ENCODE results near the gene LRRC71.

The LRRC71 gene

DNA sequence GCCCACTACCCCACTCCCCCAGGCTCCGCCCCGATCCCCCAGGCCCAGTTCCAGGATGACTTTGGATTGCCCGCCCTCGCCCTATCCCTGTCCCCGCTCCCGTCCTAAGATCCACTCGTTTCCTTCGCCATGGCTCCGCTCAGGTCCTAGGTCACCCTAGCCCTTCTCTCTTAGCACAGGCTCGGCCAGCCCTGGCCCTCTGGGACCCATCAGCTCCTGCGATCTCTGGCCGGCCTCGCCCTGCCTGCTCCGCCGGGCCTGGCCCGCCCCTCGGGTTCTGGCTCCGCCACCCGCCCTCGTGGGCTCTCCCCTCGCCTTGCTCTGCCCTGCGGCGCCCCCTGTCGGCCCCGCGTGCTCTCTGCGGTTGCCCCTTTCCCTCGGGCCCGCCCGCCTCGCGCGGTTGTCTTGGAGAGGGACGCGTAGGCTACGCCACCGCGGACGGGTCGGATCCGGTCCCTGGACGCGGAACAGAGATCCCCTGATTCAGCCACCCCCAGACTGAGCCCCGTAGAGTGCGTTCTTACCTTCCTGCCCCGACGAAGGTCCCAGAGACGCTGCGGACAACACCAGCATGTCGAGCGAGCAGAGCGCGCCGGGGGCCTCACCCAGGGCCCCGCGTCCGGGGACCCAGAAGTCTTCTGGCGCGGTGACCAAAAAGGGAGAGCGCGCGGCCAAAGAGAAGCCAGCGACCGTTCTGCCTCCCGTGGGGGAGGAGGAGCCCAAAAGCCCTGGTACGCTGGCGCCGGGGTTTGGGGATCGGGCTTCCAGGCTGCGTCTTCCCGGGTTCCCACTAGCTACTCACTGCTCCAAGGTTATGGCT, at the start of gene LRRC71:
LRRC71 (plus strand) TSS at position 400 of the 820 bp plus-strand sequence; CDS start at position 572, 172 bp downstream.
- DNase-seq, result peak; percentile 70 to 80

DNA sequence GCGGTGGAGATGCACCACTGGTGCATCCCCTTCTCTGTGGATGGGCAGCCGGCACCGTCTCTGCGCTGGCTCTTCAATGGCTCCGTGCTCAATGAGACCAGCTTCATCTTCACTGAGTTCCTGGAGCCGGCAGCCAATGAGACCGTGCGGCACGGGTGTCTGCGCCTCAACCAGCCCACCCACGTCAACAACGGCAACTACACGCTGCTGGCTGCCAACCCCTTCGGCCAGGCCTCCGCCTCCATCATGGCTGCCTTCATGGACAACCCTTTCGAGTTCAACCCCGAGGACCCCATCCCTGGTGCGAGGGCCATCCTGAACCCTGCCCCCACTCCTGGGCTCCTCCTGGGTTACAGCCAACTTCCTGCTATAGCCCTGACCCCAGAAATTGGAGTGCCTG, 46.8 kb upstream of the LRRC71 start:
- no peak for DNase-seq

DNA sequence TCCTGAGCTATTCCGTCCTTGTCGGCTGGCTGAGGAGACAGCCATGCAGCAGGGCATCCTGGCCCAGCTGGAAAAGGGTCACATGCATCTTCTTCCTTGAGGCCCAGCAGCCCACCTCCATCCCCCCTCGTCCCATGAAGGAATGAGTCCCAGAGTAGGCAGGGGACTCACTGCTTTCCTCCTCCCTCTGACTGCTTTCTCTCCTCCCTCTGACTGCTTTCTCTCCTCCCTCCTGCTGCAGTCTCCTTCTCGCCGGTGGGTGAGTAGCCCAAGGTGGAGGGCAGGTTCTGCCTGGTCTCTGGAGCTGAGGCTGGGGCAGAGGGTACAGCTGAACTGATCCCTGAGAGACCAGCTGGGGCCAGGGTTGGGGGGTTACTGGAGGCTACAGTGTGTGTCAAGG, 46.3 kb upstream of the LRRC71 start:
- DNase-seq, result no peak

DNA sequence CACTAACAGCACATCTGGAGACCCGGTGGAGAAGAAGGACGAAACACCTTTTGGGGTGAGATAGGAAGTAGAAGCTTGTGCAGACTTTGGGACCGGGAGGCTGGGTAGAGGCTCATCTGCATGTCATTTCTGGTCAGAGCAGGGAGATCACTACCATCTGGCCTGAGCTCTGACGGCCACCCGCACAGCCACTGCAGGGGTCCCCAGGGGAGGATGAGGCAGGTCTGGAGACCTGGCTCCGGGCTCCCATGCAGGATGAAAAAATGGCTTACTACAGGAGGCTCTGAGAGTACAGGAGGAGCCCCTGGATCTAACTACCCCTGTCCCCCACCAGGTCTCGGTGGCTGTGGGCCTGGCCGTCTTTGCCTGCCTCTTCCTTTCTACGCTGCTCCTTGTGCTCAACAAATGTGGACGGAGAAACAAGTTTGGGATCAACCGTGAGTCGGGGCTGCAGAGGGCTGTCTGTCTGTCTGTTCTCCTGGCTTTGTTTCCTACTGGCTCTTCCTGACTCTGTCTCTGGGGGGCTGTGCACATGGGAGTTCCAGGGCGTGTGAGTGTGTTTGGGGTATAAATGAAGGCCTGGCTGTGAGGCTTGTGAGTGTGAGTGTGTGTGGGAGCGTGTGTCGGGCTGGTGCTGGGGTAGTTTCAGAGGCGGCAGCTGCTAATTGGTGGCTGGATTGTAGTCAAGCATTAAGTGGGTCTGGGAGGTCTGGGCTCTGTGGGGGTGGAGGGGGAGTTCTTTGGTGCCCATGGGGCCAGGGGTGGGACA, 45.7 kb upstream of the LRRC71 start:
- DNase-seq, result no peak

DNA sequence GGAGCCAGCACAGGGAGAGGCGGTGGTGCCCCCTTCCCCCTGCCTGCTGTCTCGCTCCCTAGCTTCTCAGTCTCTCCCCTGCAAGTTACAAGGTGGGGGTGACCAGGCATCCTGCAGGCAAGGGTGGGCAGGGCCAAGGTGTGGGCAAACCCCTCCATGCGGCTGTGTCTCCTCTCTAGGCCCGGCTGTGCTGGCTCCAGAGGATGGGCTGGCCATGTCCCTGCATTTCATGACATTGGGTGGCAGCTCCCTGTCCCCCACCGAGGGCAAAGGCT, 45.2 kb upstream of the LRRC71 start:
- DNase-seq, result no peak

GRCh38 chr1:156876281-156876680, 44.2 kb upstream of the LRRC71 start:
- no peak for DNase-seq

DNA sequence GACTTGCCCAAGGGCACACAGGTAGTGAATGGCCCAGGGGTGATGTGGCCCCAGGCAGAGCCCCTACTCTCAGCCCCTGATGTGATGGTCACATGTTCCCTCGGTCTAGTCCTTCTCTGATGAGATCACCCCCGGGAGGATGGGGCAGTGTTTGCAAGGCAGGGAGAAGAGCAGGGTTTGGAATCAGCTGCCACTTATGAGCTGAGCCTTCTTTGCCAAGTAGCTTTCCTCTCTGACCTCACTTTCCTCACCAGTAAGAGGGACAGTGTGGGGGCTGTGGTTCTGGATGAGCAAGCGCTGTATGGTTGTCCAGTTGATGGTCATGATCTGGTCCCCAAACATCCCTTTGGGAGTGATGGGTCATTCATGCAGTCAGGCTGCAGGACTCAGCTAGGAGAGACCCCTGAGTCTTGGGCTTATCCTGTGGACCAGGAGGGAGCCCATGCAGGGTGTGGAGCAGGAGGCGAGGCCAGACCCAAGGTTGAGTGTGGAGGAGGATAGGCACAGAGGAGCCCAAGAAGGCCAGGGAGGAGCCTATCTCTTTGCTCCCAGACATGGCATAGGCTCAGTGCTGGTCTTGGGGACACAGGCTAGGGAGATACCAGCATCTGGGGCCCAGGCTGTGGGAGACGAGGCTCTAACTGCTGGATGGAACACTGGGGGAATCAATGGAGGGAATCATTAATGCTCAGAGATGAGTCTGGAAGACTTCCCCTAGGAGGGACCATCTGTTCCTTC, 42.8 kb upstream of the LRRC71 start:
- no peak for DNase-seq

DNA sequence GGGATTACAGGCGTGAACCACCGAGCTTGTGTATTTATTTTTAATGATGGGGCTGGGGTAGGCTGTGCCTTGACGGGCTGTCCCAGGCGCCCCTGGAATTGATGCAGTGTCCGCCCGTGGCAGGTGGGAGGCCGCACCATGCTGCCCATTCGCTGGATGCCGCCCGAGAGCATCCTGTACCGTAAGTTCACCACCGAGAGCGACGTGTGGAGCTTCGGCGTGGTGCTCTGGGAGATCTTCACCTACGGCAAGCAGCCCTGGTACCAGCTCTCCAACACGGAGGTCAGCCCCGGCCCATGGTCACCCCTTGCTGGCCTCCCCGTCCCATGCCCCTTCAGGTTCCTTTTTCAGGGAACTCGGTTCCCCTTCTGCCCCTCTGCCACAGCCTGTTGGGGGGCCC, 40.6 kb upstream of the LRRC71 start:
- DNase-seq, result no peak

DNA sequence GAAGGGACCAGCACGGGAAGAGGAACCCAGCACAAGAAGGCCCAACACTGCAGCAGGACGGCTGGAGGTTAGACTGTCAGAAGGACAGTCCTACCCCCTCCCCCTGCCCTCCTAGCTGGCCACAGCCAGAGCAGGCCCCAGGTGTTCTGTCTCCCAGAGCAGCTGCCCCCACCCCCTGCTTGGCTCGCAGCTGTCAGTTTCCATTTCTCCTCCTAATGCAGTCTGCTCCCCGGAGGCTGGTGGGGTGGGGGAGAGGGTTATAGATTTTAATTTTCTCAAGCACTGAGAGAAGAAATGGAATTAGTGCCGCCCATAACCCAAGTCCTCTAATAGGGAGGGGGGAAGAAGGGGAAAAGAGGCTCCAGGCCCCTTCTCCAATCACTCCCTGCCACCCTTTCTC, 40.0 kb upstream of the LRRC71 start:
- DNase-seq, result no peak

GRCh38 chr1:156881101-156881500, 39.3 kb upstream of the LRRC71 start:
- no peak for DNase-seq

DNA sequence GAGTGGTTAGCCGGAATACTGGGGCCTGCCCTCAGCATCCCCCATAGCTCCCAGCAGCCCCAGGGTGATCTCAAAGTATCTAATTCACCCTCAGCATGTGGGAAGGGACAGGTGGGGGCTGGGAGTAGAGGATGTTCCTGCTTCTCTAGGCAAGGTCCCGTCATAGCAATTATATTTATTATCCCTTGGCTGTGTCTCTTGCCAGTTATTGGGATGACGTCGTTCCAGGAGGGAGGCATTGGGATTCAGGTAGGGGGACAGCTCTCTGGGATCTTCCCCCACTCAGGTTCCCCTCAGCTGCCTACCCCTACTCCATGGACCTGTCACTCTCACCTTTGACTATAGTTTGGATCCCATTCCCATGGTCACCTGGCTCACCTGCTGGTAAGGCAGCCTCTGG, 38.8 kb upstream of the LRRC71 start:
- no peak for DNase-seq

DNA sequence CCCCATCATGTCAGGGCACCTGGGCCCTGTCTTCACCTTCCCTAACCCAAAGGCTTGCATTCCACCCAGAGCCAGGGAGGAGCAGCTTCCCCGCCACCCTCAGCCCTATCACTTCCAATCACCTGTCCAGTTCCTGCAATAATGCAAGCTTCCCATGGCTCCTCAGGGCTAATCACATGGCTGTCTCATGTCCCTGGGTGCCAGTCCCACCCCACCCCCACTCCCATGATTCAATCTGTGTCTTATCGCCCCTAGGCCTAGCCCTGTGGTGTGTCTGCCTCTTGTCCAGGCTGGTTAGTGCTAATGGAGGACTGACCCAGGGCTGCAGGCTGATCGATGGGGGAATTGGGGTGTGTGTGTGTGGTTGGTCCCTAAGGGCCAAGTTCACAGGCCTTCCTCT, 37.9 kb upstream of the LRRC71 start:
- no peak for DNase-seq

- no peak for DNase-seq
Measured at GRCh38 chr1:156883919-156884318, 36.5 kb upstream of the LRRC71 start.

GRCh38 chr1:156884560-156885184, 35.8 kb upstream of the LRRC71 start:
- DNase-seq, result no peak

DNA sequence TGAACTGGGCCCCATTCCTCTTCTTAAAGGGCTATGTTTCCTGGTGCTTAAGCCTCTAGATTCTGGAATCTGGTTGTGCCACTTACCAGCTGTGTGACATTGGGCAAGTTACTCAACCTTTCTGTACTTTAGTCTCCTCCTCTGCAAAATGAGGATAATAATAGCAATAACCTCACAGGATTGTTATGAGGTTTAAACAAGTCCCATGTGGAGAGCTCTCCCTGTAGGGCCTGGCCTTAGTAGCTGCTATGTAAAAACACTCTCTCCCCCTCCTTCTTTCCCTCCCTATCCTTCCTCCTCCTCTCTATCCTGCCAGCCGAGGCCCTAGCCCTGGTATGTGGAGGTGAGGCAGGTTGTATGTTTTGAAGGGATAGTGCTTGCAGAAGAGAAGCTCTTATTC, 35.1 kb upstream of the LRRC71 start:
- DNase-seq, result no peak

DNA sequence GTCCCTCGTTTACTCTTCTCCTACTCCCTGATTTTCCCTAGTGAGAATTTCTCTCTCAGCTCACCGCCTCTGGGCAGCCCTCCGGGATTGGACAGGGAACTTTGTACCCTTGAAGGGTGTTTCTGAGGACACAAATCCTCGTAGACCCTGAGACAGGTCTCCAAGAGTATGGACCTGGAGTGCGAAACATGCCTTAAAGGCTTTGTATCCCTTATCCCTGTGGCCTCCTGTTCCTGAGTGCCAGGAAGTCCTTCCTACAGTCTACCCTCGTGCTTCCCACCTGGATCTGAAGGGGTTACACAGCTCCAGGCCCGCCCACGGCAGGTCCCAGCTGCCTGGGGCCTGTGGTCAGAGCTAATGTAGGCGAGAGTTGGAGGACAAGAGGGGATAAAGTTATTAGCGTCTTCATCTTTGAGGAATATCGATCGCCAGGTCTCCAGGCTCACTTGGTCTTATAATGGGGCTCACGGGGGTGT, 34.5 kb upstream of the LRRC71 start:
- DNase-seq, result no peak

GRCh38 chr1:156886583-156887281, 33.7 kb upstream of the LRRC71 start:
- DNase-seq, result no peak

GRCh38 chr1:156887317-156887716, 33.1 kb upstream of the LRRC71 start:
- DNase-seq, result no peak

GRCh38 chr1:156887734-156888133, 32.7 kb upstream of the LRRC71 start:
- DNase-seq, result no peak

GRCh38 chr1:156889802-156890580, 30.4 kb upstream of the LRRC71 start:
- DNase-seq, result peak; percentile 63 to 66

- peak; percentile 89 to 91 for DNase-seq
Measured at GRCh38 chr1:156892190-156893047, 28.0 kb upstream of the LRRC71 start.

Data from stimulated activated CD4-positive, alpha-beta T cell treated with anti-CD3 and anti-CD28 coated beads, Interleukin-2, amount 100 ng/mL, for 48 hours (primary cell).